Right cardiac atrium (tissue), 5 donors: Measurements from ENCODE around the gene FRAT2. TPM values are rescaled to one million over a fixed set of nuclear protein-coding genes. Genes with fewer than 3 reads are reported as not detected.

Source experiments
- ATAC-seq, 2 donors: fragments of 200-7000 bp; cut with Tn5 transposase; one replicate each; pipeline versions ENCODE4 v1.8.0 to v1.9.1; 2020; ENCODE audit warnings: moderate library complexity in 2 of 2, mild to moderate bottlenecking in 1 of 2
- DNase-seq, 3 donors: peaks; one replicate each; pipeline ENCODE4 v3.0.0-alpha.2; 2020
- H3K27ac ChIP-seq: one replicate; pipeline ENCODE4 v1.5.1; 2013; ENCODE audit warnings: mild to moderate bottlenecking, low read length, control low read depth, moderate library complexity
- H3K27me3 ChIP-seq: one replicate; pipeline ENCODE4 v1.6.1; 2013; ENCODE audit not compliant: control insufficient read depth, insufficient read depth
- H3K4me1 ChIP-seq: one replicate; pipeline ENCODE4 v1.6.1; 2013; ENCODE audit warnings: low read length; ENCODE audit not compliant: control insufficient read depth, insufficient read depth
- H3K4me3 ChIP-seq: one replicate; pipeline ENCODE4 v1.5.1; 2013; ENCODE audit warnings: low read length, control low read depth
- H3K9me3 ChIP-seq: one replicate; pipeline ENCODE4 v1.6.1; 2013; ENCODE audit warnings: low read length; ENCODE audit not compliant: control insufficient read depth
- WGBS: extraction: QIAGEN DNeasy Blood & Tissue Kit; methylation state at CpG from one replicate; pipeline ENCODE4 v1.1.7; 2013; 5-methylcytosine and 5-hydroxymethylcytosine counted together
- intact Hi-C, 4 donors: fragments of 100-400 bp; cut with DNase I; formaldehyde crosslinking; loops; one replicate each; pipeline versions ENCODE4 v1.11.0 to v1.14.0; 2022 to 2023
- polyA plus RNA-seq: library from polyadenylated mRNA; stranded (reverse); fragments of 200-250 nt; gene quantifications from one replicate; pipeline ENCODE4 v1.2.3, GENCODE V29; 2013
- total RNA-seq, 4 donors: library from RNA; stranded (reverse); fragmentation: NEBNext Ultra II Directional; extraction: Animal tissue kit (Norgen Biotek cat#: 25700); gene quantifications; one replicate each; pipeline ENCODE4 v1.2.1, GENCODE V29; 2021
- donor health status: healthy with polysubstance abuse.
- donor health status: DM: no; HTN: yes; CAD: no.
- donor health status: DM: no; HTN: no; CAD: no.
- donor health status: DM: no; HTN: yes; CAD: no; lungs with severe emphysema.
- donor health status: DM: yes; HTN: yes; CAD: no.

The FRAT2 gene
- total and polyA plus RNA-seq, 5 donors = 3.4 to 7.6 (median 7.4) TPM

DNA sequence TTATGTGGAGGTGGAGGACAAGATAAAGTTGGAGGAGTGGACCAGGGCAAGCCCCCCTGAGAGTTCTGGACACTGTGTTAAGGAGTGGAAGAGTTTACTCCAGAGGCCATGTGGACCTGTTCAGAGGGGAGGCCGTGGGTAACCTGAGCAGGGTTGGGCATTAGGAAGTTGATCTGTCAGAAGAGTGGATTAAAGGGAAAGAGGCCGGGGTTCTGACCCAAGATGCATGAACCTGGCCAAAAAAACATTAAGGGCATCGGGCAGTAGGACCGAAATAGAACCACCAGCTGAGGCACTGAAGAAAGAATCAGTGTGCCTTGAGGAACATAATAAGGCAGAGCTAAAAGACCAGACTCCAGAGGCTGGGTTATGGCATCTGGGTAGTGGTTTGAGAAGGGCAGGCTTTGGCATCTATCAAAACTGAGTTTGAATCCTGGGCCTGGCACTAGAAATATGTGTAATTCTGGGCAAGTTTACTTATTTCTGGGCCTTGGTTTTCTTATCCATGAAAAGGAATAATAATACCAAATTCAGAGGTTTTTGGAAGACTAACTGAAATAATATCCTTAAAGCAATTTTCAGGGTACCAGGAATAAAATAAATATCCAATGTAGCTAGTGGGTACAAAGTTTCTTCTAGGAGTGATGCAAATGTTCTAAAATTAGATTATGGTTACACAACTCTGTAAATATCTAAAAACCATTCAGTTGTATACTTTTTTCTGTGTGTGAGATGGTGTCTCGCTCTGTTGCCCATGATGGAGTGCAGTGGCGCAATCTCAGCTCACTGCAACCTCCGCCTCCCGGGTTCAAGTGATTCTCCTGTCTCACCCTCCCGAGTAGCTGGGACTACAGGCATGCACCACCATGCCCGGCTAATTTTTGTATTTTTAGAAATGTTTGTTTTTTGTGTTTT, 26.4 kb downstream of the FRAT2 start:
- no peaks in the 10 kb centered on the region for H3K27me3 ChIP-seq
- no peak for ATAC-seq
- WGBS = 75% methylated on average over 10 of the region's 10 CpGs
- intact Hi-C loops = no loop called here
- no peak overlapping the region for H3K27ac ChIP-seq
- DNase-seq = no peak
- no peaks in the 10 kb centered on the region for H3K4me1 ChIP-seq
- no peaks in the 10 kb centered on the region for H3K9me3 ChIP-seq
- H3K4me3 ChIP-seq = no peak overlapping the region

DNA sequence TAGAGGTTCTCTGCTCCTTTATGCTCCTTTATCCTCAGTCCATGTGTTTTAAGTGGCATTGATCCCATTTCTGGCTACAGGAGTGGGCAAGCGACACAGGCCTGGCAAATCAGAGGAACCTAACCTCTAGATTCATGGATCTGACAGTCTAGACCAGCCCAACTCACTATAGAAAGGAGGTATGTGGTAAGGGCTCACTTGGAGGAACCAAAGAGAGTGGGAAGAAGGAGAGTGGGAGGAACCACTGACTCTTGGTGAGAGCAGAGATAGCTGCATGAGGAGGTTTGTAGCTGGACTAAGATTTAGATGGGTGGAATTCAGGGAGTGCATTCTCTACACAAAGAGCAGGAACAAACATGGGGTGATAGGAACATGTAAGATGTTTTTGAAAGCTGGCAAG, 27.1 kb downstream of the FRAT2 start:
- no peak overlapping the region for H3K27ac ChIP-seq
- DNase-seq (no peak), ATAC-seq (no peak)
- no peak overlapping the region for H3K4me3 ChIP-seq
- intact Hi-C loops = no loop called here
- 88% methylated on average over 1 of the region's 1 CpG for WGBS
- H3K9me3 ChIP-seq = no peaks in the 10 kb centered on the region
- H3K27me3 ChIP-seq = no peaks in the 10 kb centered on the region
- no peaks in the 10 kb centered on the region for H3K4me1 ChIP-seq

DNA sequence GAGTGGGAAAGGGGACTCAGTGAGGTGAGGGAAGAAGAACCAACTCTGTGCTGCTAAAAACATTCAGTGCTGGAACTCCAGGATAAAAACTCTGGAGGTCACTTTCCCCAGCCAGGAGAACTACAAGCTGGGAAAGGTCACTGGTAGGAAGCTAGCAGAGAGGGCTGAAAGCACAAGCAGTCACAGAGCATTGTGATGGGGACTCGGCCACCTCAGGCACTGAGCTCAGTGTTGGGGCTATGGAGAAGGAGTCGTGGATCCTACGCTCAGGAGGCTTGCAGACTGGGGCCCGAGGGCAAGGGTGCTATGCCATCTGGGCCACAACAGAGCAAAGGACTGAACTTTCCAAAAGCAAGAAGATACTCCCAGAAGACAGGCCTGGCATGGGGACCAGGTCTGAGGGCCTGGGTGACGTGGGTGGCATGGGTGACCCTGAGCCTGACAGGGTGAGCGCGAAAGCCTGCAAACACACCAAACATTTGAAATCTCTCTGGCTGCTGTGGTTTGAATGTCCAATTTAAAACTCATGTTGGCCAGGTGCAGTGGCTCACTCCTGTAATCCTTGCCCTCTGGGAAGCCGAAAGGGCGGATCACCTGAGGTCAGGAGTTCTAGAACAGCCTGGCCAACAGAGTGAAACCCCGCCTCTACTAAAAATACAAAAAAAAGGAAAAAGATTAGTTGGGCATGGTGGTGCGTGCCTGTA, 32.3 kb downstream of the FRAT2 start:
- intact Hi-C loops = no loop called here
- Histone ChIP-seq H3K9me3 (no peaks in the 10 kb centered on the region), H3K4me1 (no peaks in the 10 kb centered on the region), H3K4me3 (no peak overlapping the region), H3K27me3 (no peaks in the 10 kb centered on the region), H3K27ac (no peak overlapping the region)
- no peak for DNase-seq
- 90% methylated on average over 11 of the region's 11 CpGs for WGBS
- ATAC-seq = no peak

DNA sequence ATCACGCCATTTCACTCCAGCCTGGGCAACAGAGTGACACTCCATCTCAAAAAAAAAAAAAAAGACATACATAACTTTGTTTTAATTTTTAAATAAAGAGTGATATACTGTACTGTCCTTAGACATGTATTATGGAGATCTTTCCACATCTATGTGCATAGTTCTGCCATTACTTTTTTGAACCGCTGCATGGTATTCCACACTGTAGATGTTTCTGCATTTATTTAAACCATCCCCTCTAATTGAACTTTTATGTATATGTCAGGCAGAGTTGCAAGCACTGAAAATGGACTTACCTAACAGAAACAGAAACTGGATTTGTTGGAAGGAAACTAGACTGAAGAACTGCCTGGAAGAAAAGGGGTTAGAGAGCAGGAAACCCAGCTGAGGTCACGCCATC, 33.5 kb downstream of the FRAT2 start:
- Histone ChIP-seq H3K4me3 (no peak overlapping the region), H3K27me3 (no peaks in the 10 kb centered on the region), H3K9me3 (no peaks in the 10 kb centered on the region), H3K27ac (no peak overlapping the region), H3K4me1 (no peaks in the 10 kb centered on the region)
- no peak for DNase-seq
- WGBS = 90% methylated on average over 3 of the region's 3 CpGs
- no peak for ATAC-seq
- intact Hi-C loops = no loop called here

DNA sequence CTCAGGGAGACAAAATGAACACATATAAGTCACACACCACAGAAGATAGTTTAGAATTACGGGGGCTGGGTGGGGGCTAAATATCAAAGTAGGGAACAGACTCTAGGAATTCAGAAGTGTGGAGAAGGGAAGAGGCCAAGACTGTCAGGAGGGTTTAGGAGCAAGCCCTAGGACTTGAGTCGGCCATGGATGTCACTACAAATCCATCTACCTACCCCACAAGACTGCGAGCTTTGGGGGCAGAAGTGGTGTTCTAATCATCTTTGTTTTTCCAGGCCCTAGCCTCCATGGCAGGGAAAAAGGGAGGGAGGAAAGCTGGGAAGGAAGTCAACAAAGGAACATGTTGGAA, 36.3 kb downstream of the FRAT2 start:
- Histone ChIP-seq H3K27me3 (no peaks in the 10 kb centered on the region), H3K4me3 (no peak overlapping the region), H3K9me3 (no peaks in the 10 kb centered on the region), H3K27ac (no peak overlapping the region), H3K4me1 (no peaks in the 10 kb centered on the region)
- DNase-seq (no peak), ATAC-seq (no peak)
- intact Hi-C loops = no loop called here
- 45% methylated on average over 3 of the region's 3 CpGs for WGBS

DNA sequence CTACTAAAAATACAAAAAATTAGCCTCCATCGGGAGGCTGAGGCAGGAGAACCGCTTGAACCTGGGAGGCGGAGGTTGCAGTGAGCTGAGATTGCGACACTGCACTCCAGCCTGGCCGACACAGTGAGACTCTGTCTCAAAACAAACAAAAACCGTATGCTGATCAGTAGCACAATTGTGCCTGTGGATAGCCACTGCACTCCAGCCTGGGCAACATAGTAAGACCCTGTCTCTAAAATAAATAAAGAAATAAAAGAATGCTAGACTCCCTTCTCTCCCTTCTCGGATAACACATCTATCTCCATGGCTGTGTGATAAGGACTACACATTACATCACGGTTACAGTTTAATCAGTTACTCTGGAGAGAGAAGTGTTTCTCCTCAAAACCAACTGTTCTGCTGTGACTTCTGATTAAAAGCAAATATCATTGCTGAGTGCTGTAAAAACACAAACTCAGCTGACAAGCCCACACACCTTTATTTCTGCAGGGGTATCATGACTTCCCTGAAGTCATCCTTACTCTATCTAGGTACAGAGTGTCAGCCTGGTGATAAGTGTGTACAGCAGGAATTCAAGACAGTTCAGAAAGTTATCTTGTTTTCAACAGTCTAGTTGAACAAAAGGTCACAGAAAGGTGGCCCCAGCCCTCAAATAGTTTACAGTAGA, 36.8 kb downstream of the FRAT2 start:
- peak; percentile 62 to 70 for ATAC-seq

DNA sequence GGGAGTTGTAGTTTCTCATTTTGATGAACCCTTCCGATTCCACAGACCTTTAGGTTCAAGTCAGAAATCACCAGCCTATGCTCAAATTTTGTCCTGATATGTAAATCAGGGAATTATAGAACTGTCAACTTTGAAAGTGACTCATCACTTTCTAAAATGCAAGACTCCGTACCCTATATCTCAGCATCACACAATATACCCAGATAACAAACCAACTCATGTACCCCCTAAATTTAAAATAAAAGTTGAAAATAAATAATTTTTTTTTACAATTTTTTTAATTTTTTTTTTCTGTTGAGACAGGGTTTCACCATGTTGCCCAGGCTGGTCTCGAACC, 41.7 kb downstream of the FRAT2 start:
- no peaks in the 10 kb centered on the region for H3K27me3 ChIP-seq
- intact Hi-C loops = loop anchor here in 1 of 4 donors (5.0 kb wide), 1 partner anchor 39 kb away; the partner anchor contains the start of gene FRAT2
- no peak overlapping the region for H3K27ac ChIP-seq
- H3K4me1 ChIP-seq = peaks cover 2% of the 10 kb centered on the region
- H3K9me3 ChIP-seq = no peaks in the 10 kb centered on the region
- H3K4me3 ChIP-seq = no peak overlapping the region
- WGBS = 59% methylated on average over 3 of the region's 3 CpGs
- DNase-seq (no peak), ATAC-seq (no peak)

More for the DNA sequence above, 36.8 kb downstream of the FRAT2 start:
- no peaks in the 10 kb centered on the region for H3K9me3 ChIP-seq
- no peak overlapping the region for H3K4me3 ChIP-seq
- no peak for DNase-seq
- no peaks in the 10 kb centered on the region for H3K27me3 ChIP-seq
- intact Hi-C loops = no loop called here
- H3K4me1 ChIP-seq = no peaks in the 10 kb centered on the region
- 64% methylated on average over 8 of the region's 8 CpGs for WGBS
- H3K27ac ChIP-seq = peak overlapping the region; percentile 15

DNA sequence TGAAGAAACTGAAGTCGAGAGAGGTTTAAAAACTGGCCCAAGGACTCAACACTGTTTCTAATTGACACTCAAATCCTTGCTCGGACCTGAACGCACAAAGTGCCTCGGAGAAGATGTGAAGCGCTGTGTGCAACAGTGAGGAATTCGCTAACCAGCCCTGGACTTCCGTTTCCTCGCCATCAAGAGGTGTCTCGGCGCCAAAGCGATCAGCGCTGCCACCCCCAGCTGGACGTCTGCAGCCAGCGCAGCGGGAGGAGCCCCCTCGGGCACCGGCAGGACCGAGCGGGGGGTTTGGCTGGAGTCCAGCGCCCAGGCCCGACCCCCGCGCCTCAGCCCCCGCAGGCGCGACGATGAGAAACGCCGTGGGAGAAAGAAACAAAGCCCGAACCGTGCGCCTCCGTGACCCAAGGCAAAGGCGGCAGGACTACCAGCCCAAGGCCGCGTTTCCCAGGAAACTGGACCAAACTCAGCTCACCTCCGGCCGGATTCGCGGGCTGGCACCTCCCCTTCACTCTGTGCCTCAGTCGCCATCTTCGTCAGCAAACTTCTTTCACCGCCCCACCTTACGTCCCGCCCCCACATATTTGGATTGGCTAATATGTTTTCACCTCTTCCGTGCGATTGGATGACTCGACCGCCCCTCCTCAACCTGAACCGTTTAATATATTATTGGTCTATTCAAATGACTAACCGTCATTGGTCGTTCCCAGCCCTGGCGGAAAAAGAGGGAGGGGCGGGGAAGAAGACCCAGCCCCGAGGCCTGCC, 42.2 kb downstream of the FRAT2 start, which contains the start of gene ARHGAP19:
ARHGAP19 (minus strand) TSS at position 541 of the 765 bp plus-strand sequence; CDS start at position 531, 10 bp downstream.
- peak within 1 kb of the TSS; percentile 91 for H3K27ac ChIP-seq
- DNase-seq (peak; percentile 96 to 97 (median 96)), ATAC-seq (peak; percentile 99)
- WGBS = under 1% methylated on average over 55 of the region's 55 CpGs
- H3K9me3 ChIP-seq = no peaks in the 10 kb centered on the region
- intact Hi-C loops = loop anchor here in 1 of 4 donors (5.0 kb wide), 1 partner anchor 40 kb away; the partner anchor contains the start of gene FRAT2
- H3K4me1 ChIP-seq = peaks cover 2% of the 10 kb centered on the region
- H3K4me3 ChIP-seq = peak within 1 kb of the TSS; percentile 75
- H3K27me3 ChIP-seq = no peaks in the 10 kb centered on the region

DNA sequence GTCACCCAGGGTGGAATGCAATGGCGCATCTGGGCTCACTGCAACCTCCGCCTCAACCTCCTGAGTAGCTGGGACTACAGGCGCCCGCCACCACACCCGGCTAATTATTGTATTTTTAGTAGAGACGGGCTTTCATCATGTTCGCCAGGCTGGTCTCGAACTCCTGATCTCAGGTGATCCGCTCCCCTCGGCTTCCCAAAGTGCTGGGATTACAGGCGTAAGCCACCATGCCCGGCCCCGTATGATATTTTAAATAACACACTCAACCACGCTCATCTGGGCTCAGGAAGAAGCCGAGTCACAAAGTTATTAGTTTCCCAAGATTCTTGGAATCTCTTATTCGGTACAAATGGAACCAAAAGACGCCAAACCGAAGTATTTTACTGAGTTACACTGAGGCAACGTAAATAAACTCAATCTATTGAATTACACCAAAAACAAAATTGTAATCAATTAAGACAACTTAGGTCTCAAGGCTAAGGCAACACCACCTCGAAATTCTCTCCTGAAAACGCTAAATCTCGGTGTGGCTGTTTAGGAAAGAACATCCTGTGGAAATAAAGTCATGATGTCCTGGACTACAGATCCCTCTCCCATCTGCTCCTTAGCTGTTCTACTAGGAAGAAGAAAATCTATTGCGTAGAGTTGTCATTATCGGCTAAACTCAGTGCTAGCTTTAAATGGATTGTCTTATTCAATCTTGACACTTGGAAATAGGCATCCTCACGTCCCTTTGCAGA, 43.0 kb downstream of the FRAT2 start:
- 59% methylated on average over 25 of the region's 25 CpGs for WGBS

More for the DNA sequence above, 43.0 kb downstream of the FRAT2 start:
- ATAC-seq (no peak), DNase-seq (no peak)
- Histone ChIP-seq H3K4me1 (peaks cover 2% of the 10 kb centered on the region), H3K4me3 (peak overlapping the region; percentile 75), H3K27ac (peak overlapping the region; percentile 91), H3K27me3 (no peaks in the 10 kb centered on the region), H3K9me3 (no peaks in the 10 kb centered on the region)
- intact Hi-C loops = loop anchor here in 1 of 4 donors (5.0 kb wide), 1 partner anchor 41 kb away; the partner anchor contains the start of gene FRAT2
